Measurements from ENCODE around the gene KIAA1328. TPM values are rescaled to one million over a fixed set of nuclear protein-coding genes. Genes with fewer than 3 reads are reported as not detected.
A peak's percentile ranks its signal among the peaks of the same experiment; 100 is the strongest.
"Not testable (repeated sequence)": the region's sequence is repeated elsewhere in the genome, so short reads cannot be mapped to it uniquely, and the experiment has no call there.

The KIAA1328 gene
- total RNA-seq, 2 experiments from 2014 or later, result 5.0 to 5.6 TPM

DNA sequence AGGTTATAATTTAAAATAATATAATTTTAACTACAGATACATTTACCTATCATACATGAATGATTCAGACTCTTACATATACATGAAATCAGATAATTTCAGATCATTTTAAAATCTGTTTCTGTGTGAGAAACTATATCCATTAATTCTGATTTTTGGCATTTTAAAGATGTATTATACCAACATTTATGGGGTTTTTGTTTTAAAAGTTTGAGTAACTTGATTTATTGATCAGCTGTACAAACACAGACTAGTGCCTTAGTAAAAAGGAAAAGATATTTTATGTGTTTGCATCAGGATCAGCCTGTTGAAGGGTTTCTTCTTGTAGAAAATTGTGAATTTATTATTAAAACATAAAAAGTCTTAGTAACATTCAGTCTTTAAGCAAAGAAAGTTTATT, 59.9 kb downstream of the KIAA1328 start:
- H3K27me3 Mint-ChIP-seq, result no peaks in the 10 kb centered on the region
- DNase-seq, result no peak
- no peak overlapping the region for H3K27ac Mint-ChIP-seq
- H3K9me3 Mint-ChIP-seq, result no peaks in the 10 kb centered on the region
- no peak overlapping the region for H3K4me3 Mint-ChIP-seq
- no peaks in the 10 kb centered on the region for H3K4me1 Mint-ChIP-seq
- H3K36me3 Mint-ChIP-seq, result peaks cover 12% of the 10 kb centered on the region

DNA sequence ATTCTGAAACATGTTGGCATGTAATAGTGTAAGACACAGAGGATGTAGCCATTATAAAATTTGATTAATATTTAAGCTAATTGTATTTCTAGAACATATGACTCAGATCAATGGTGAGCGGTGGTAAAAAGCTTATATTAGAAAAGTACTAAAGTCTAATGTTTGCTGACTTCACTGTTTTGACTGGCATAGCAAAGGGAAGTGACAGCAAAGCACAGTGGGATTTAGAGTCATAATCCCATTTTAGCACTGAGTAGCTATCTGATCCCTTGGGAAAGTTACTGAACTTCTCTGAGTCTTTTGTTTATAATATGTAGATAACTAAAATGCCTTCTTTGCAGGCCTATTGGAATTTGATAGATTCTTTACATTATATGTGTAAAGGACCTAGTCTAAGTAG, 60.4 kb downstream of the KIAA1328 start:
- no peaks in the 10 kb centered on the region for H3K27me3 Mint-ChIP-seq
- H3K36me3 Mint-ChIP-seq, result peaks cover 12% of the 10 kb centered on the region
- no peak overlapping the region for H3K27ac Mint-ChIP-seq
- DNase-seq, result no peak
- no peaks in the 10 kb centered on the region for H3K9me3 Mint-ChIP-seq
- no peak overlapping the region for H3K4me3 Mint-ChIP-seq
- no peaks in the 10 kb centered on the region for H3K4me1 Mint-ChIP-seq

DNA sequence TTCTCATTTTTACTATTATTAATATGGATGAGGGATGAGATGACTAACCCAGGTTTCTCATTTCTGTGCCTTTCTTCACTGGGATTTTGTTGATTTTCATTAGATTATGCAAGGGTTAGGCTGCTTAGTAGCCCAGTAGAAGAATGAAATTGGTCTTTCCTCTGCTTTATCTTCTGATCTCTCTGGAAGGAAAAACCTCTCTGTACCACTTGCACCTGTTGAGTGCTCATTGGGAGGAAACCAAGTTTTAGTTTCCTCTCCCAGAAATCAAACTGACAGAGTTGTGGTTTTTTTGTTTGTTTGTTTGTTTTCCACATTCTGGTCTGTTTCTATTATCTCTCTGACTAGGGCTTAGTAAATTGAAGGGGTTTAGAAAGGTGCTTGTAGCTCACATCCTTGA, 60.8 kb downstream of the KIAA1328 start:
- Mint-ChIP-seq H3K4me1 (no peaks in the 10 kb centered on the region), H3K36me3 (peaks cover 12% of the 10 kb centered on the region), H3K9me3 (no peaks in the 10 kb centered on the region), H3K4me3 (no peak overlapping the region), H3K27me3 (no peaks in the 10 kb centered on the region), H3K27ac (no peak overlapping the region)
- no peak for DNase-seq

DNA sequence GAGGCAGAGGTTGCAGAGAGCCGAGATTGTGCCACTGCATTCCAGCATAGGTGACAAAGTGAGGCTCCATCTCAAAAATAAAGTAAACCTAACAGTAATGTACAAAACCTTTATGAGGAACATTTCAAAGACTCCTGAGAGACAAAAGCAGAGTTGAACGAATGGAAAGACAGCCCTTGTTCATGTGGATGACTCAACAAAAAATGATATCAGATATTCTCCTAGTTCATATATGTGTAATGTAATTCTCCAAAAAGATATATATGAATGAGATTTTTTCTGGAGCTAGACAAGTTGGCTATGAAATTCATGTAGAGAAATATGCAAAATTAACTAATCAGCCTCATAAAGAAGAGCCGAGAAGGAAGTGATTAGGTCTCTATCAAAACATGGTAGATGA, 61.7 kb downstream of the KIAA1328 start:
- Mint-ChIP-seq H3K27ac (no peak overlapping the region), H3K36me3 (peaks cover 12% of the 10 kb centered on the region), H3K27me3 (no peaks in the 10 kb centered on the region), H3K4me3 (no peak overlapping the region), H3K9me3 (no peaks in the 10 kb centered on the region), H3K4me1 (no peaks in the 10 kb centered on the region)
- DNase-seq, result no peak

DNA sequence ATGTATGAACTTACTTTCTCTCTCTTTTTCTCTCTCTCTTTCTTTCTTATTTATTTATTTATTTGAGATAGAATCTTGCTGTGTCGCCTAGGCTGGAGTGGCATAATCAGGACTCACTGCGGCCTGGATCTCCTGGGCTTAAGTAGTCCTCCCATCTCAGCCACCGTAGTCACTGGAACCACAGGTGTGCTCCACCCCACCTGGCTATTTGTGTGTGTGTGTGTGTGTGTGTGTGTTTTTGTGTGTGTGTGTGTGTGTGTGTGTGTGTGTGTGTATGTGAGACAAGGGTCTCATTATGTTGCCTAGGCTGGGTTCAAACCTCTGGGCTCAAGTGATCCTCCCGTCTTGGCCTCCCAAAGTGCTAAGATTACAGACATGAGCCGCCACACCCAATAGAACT, 64.3 kb downstream of the KIAA1328 start:
- DNase-seq, result no peak
- no peak overlapping the region for H3K4me3 Mint-ChIP-seq
- H3K9me3 Mint-ChIP-seq, result no peaks in the 10 kb centered on the region
- no peaks in the 10 kb centered on the region for H3K4me1 Mint-ChIP-seq
- H3K27me3 Mint-ChIP-seq, result no peaks in the 10 kb centered on the region
- peaks cover 9% of the 10 kb centered on the region for H3K36me3 Mint-ChIP-seq
- no peak overlapping the region for H3K27ac Mint-ChIP-seq

DNA sequence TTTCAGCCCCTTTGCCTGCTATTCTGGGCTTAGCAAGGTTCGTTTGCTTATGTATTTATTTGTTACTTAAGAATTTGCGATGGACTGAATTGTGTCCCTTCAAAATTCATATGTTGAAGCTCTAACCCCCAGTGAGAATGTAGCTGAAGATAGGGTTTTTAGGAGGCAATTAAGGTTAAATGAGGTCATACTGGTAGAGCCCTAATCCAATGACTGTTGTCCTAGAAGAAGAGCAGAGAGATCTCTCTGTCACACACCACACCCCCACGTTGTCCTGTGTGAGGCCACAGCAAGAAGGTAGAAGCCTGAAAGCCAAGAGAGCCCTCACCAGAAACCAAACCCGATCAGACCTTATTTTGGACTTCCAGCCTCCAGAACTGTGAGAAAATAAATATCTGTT, 66.7 kb downstream of the KIAA1328 start:
- no peak overlapping the region for H3K4me3 Mint-ChIP-seq
- H3K36me3 Mint-ChIP-seq, result peaks cover 18% of the 10 kb centered on the region
- no peak for DNase-seq
- H3K27ac Mint-ChIP-seq, result no peak overlapping the region
- peaks cover 1% of the 10 kb centered on the region for H3K9me3 Mint-ChIP-seq
- H3K27me3 Mint-ChIP-seq, result no peaks in the 10 kb centered on the region
- no peaks in the 10 kb centered on the region for H3K4me1 Mint-ChIP-seq

DNA sequence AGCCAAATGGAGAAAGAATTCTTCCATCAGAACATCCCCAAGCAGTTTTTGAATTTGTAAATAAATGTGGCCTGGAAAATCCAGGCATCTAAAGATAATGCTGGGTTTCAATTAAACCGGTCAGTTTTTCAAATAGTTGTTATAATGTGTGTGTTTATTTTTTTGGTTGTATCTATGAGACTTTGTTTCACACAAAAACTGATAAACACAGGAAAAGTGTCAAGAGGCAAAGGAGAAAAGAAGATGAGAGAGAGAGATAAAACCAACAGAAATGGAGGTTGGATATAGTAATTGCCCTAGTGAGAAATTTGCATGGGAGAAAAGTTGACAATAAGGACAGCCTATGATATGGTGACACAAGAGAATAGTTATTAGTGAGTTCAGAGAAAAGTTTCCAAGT, 68.3 kb downstream of the KIAA1328 start:
- no peak overlapping the region for H3K4me3 Mint-ChIP-seq
- peaks cover 1% of the 10 kb centered on the region for H3K9me3 Mint-ChIP-seq
- H3K27ac Mint-ChIP-seq, result no peak overlapping the region
- no peak for DNase-seq
- peaks cover 18% of the 10 kb centered on the region for H3K36me3 Mint-ChIP-seq
- no peaks in the 10 kb centered on the region for H3K27me3 Mint-ChIP-seq
- H3K4me1 Mint-ChIP-seq, result no peaks in the 10 kb centered on the region

DNA sequence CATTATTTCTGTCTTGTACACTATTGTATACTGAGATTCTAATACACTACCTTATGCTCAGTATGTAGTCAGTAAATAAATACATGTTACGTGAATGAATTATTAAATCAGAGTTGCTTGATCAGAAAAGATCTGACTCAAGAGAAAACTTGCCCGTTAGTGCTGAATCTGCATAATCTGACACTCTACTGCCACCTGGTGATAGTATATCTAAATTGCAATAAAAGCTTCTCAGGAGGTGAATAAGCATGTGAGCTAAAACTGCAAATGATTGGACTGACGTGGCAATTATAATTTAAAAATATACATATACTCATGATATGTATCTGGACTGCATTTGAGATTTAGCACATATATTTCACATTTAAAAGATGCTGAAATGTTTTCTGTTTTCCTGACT, 70.4 kb downstream of the KIAA1328 start:
- H3K36me3 Mint-ChIP-seq, result peaks cover 17% of the 10 kb centered on the region
- no peak for DNase-seq
- no peak overlapping the region for H3K27ac Mint-ChIP-seq
- peaks cover 5% of the 10 kb centered on the region for H3K4me1 Mint-ChIP-seq
- H3K27me3 Mint-ChIP-seq, result no peaks in the 10 kb centered on the region
- peaks cover 1% of the 10 kb centered on the region for H3K9me3 Mint-ChIP-seq
- H3K4me3 Mint-ChIP-seq, result no peak overlapping the region

DNA sequence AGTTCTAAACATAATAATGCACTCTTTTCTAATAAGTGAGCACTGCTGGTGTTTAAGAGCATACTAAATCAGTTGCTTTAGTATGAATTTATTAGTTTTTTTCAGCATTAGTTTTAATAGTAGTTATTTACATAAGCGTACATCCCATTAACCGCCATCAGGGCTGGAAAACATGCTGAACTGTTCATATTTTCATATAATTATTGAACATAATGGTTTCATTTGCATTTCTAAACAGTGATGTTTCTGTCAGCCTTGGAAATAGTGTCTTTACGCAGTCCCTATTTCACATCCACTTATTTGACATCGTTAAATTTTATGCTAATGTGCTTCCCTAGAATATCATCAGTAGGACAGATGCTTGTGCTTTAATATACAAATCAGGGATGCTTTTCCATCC, 71.5 kb downstream of the KIAA1328 start:
- peaks cover 1% of the 10 kb centered on the region for H3K9me3 Mint-ChIP-seq
- no peak for DNase-seq
- no peak overlapping the region for H3K27ac Mint-ChIP-seq
- H3K36me3 Mint-ChIP-seq, result peaks cover 19% of the 10 kb centered on the region
- H3K4me1 Mint-ChIP-seq, result peaks cover 5% of the 10 kb centered on the region
- no peaks in the 10 kb centered on the region for H3K27me3 Mint-ChIP-seq
- H3K4me3 Mint-ChIP-seq, result no peak overlapping the region

DNA sequence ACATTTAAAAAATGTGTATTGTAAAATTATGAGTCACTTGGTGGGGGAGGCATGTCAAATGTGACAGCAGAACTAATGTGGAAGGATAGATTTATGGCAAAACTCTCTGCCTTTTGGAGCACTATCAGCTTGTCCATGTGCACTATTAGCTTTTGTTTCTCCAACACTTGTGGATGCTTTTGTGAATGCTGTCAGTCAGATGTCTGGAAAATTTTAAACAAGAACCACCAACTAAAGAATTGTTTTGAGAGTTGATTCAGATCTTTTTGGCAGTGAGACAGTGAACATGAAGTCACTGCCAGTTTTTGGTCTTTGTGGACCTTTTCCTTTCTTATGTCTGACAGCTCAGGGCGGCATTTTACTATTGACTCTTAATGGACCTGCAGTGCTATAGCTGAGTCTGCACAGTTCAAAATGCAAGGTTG, 72.4 kb downstream of the KIAA1328 start:
- H3K27me3 Mint-ChIP-seq, result no peaks in the 10 kb centered on the region
- H3K4me3 Mint-ChIP-seq, result no peak overlapping the region
- H3K4me1 Mint-ChIP-seq, result peaks cover 5% of the 10 kb centered on the region
- H3K9me3 Mint-ChIP-seq, result peaks cover 1% of the 10 kb centered on the region
- H3K36me3 Mint-ChIP-seq, result peaks cover 22% of the 10 kb centered on the region
- no peak overlapping the region for H3K27ac Mint-ChIP-seq
- DNase-seq, result no peak

DNA sequence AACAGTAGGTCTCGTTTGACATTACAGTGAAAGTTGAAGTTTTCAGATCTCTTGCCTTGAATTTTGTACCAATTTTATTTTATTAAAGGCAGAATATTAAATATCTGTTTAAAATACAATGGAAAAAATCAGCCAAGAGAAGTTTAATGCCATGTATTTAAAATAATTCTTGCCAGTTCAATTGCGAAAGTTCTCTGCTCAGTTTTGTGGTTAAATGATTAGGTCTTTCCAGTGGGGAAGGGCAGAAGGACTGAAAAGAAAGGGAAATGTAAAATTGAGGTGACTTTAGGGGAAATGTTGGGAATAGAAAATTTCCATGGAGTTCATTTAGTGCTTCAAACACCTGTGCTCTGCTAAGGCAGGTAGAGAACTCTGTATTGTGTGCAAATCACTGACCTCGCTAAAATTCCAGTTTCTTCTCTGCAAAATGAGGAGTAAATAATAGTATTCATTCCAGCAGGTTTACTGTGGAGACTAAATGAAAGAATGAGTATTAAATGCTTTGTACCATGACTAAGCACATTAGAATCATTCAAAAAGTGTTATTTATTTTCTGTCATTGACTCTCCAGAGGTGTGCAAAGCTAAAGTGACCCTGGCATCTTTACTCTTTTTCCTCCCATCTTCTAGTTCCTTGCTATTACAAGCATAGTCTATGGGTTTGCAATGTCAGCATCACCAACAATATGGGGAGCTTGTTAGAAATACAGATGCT, 74.4 kb downstream of the KIAA1328 start:
- Mint-ChIP-seq H3K27me3 (no peaks in the 10 kb centered on the region), H3K27ac (no peak overlapping the region), H3K9me3 (peaks cover 2% of the 10 kb centered on the region), H3K4me1 (peaks cover 5% of the 10 kb centered on the region), H3K4me3 (no peak overlapping the region), H3K36me3 (peaks cover 23% of the 10 kb centered on the region)
- no peak for DNase-seq

DNA sequence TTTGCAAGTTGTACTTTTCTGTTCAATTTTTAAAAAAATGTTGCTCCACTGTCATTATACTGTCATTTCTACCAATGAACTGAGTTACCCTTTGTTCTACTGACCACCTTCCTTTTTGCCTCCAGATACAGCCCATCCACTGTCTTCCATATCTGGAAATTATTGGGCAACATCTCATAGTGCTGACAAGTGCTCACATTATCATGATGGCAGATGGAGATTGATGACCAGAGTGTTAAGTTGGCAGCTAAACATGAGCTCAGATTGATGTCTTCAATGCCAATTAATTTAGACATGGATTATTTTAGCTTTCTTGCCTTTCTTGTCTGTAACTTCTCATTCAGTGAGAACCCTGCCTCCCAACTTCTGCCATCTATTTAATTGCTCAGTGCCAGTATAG, 76.6 kb downstream of the KIAA1328 start:
- peaks cover 8% of the 10 kb centered on the region for H3K9me3 Mint-ChIP-seq
- no peaks in the 10 kb centered on the region for H3K27me3 Mint-ChIP-seq
- no peak for DNase-seq
- no peak overlapping the region for H3K27ac Mint-ChIP-seq
- H3K4me1 Mint-ChIP-seq, result peaks cover 5% of the 10 kb centered on the region
- no peak overlapping the region for H3K4me3 Mint-ChIP-seq
- peaks cover 20% of the 10 kb centered on the region for H3K36me3 Mint-ChIP-seq

DNA sequence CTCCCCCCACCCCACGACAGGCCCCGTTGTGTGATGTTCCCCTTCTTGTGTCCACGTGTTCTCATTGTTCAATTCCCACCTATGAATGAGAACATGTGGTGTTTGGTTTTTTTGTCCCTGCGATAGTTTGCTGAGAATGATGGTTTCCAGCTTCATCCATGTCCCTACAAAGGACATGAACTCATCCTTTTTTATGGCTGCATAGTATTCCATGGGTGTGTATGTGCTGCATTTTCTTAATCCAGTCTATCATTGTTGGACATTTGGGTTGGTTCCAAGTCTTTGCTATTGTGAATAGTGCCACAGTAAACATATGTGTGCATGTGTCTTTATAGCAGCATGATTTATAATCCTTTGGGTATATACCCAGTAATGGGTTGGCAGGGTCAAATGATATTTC, 80.4 kb downstream of the KIAA1328 start:
- H3K27ac Mint-ChIP-seq, H3K27me3 Mint-ChIP-seq, DNase-seq, H3K4me3 Mint-ChIP-seq: not testable (repeated sequence)
- peaks cover 11% of the 10 kb centered on the region for H3K9me3 Mint-ChIP-seq
- H3K4me1 Mint-ChIP-seq, result peaks cover 30% of the 10 kb centered on the region
- H3K36me3 Mint-ChIP-seq, result peaks cover 26% of the 10 kb centered on the region

DNA sequence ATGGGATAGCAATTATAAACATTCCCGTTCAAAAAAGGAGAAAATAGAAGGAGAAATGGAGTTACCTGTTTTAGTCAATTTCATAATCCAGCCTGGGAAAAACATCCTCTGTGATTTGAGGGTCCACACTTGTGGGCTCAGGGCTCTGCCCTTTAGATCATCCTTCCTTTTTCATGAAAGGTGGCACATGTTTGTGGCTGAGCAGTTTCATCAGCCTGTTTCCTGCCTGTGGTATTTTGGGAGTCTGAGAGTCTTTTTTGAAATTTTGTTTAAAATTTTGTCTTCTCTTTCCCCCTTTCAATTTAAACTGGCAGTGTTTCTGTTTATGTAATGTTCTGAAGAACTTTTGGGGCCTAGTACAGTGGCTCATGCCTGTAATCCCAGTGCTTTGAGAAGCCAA, 84.0 kb downstream of the KIAA1328 start:
- peaks cover 20% of the 10 kb centered on the region for H3K36me3 Mint-ChIP-seq
- H3K9me3 Mint-ChIP-seq, result peaks cover 10% of the 10 kb centered on the region
- H3K27ac Mint-ChIP-seq, result peak overlapping the region; percentile 91
- no peak overlapping the region for H3K4me3 Mint-ChIP-seq
- DNase-seq, result no peak
- peaks cover 40% of the 10 kb centered on the region for H3K4me1 Mint-ChIP-seq
- H3K27me3 Mint-ChIP-seq, result no peaks in the 10 kb centered on the region

DNA sequence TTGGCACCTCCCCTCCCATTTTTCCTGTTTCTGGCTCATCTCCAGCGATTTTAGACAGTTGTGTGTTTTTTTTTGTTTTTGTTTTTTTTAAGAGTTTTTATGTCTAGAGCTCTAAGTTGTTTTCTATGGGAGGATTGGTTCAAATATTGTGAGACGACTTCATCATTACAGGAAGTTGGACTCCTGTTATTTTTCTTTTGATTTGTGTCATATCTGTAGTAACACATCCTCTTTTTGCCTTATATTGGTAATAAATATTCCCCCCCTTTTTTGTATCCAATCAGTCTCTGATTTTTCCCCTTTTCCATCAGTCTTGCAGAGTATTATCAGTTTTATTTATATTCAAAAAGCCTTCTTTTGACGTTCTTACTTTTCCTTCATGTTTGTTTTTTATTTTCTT, 89.0 kb downstream of the KIAA1328 start:
- peaks cover 26% of the 10 kb centered on the region for H3K4me1 Mint-ChIP-seq
- no peak overlapping the region for H3K27ac Mint-ChIP-seq
- no peaks in the 10 kb centered on the region for H3K27me3 Mint-ChIP-seq
- H3K9me3 Mint-ChIP-seq, result peaks cover 4% of the 10 kb centered on the region
- DNase-seq, result no peak
- H3K36me3 Mint-ChIP-seq, result peaks cover 19% of the 10 kb centered on the region
- H3K4me3 Mint-ChIP-seq, result no peak overlapping the region

DNA sequence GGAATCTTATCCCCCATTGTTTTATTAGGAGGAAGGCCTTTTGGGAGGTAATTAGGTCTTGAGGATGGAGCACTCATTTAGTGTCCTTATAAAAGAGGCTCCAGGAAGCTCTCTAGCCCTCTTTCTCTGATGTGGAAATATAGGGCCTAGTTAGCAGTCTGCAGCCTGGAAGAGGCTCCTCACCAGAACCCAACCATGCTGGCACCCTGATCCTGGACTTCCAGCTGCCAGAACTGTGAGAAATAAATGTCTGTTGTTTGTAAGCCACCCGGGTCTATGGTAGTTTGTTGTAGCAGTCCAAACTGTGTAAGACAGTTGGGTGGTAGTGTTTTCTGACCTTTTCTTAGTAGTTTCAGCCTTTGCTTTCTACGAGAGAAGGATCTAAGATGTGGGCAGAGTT, 100.7 kb downstream of the KIAA1328 start:
- Mint-ChIP-seq H3K4me3 (no peak overlapping the region), H3K27me3 (no peaks in the 10 kb centered on the region), H3K9me3 (no peaks in the 10 kb centered on the region), H3K4me1 (peaks cover 4% of the 10 kb centered on the region), H3K27ac (no peak overlapping the region), H3K36me3 (peaks cover 7% of the 10 kb centered on the region)
- no peak for DNase-seq
